Breast epithelium (tissue), 4 donors: ENCODE measurements around the gene TYK2. TPM values are rescaled to one million over a fixed set of nuclear protein-coding genes. Genes with fewer than 3 reads are reported as not detected.

Source experiments
- DNase-seq, 2 donors: peaks; one replicate each; pipeline ENCODE4 v3.0.0-alpha.2; 2019; ENCODE audit warnings: low spot score in 2 of 2
- H3K27ac ChIP-seq, 2 donors: fragments of 200-600 bp; sonication (generic) in 1 of 2; one replicate each; pipeline ENCODE4 v1.5.1; 2016 to 2019; ENCODE audit warnings: mild to moderate bottlenecking in 1 of 2
- H3K27me3 ChIP-seq, 2 donors: fragments of 200-600 bp; sonication (generic) in 1 of 2; one replicate each; pipeline versions ENCODE4 v1.5.1 to v1.6.0; 2017 to 2019; ENCODE audit warnings: control low read depth in 1 of 2, mild to moderate bottlenecking in 1 of 2
- H3K36me3 ChIP-seq: fragments of 200-600 bp; one replicate; pipeline ENCODE4 v1.5.1; 2019
- H3K4me1 ChIP-seq, 2 donors: fragments of 200-600 bp; sonication (generic); one replicate each; pipeline ENCODE4 v1.5.1; 2016 to 2019; ENCODE audit warnings: control low read depth in 1 of 2
- H3K4me3 ChIP-seq, 3 donors: fragments of 200-600 bp; sonication (generic); 1 replicate in 2 of 3; 2 replicates in 1 of 3; pipeline ENCODE4 v1.5.1; 2016 to 2019; ENCODE audit warnings: mild to moderate bottlenecking in 3 of 3, moderate library complexity in 2 of 3
- H3K9me3 ChIP-seq, 2 donors: fragments of 200-600 bp; sonication (generic) in 1 of 2; one replicate each; pipeline ENCODE4 v1.5.1; 2016 to 2019; ENCODE audit warnings: control low read depth in 1 of 2
- CTCF ChIP-seq, 3 donors: fragments of 450-650 bp; IDR thresholded peaks; one replicate each; pipeline ENCODE4 v1.5.1; 2016 to 2017; ENCODE audit warnings: antibody characterized with exemption in 3 of 3, mild to moderate bottlenecking in 3 of 3, moderate library complexity in 3 of 3
- POLR2A ChIP-seq: fragments of 450-650 bp; IDR thresholded peaks from one replicate; pipeline ENCODE4 v1.6.1; 2016; ENCODE audit warnings: antibody characterized with exemption, mild to moderate bottlenecking, moderate library complexity
- POLR2AphosphoS5 ChIP-seq, 3 donors: sonication (generic); formaldehyde crosslinking; IDR thresholded peaks; one replicate each; pipeline ENCODE4 v1.6.1; 2017; ENCODE audit warnings: antibody characterized with exemption in 3 of 3
- intact Hi-C: fragments of 100-400 bp; cut with DNase I; formaldehyde crosslinking; loops from one replicate; pipeline ENCODE4 v1.15.1; 2023; ENCODE audit warnings: low total_unique reads
- total RNA-seq, 3 donors: library from RNA; depleted of rRNA; stranded (reverse); fragments of >200 nt; gene quantifications; one replicate each; pipeline ENCODE4 v1.1.0, GENCODE V29; 2016

The TYK2 gene
- total RNA-seq, 3 donors from 2014 or later = 61.6 to 109 (median 104) TPM

GRCh38 chr19:10334588-10335351 is 45.6 kb downstream of the TYK2 start:
- H3K9me3 ChIP-seq = no peaks in the 10 kb centered on the region
- peak; percentile 92 to 98 for DNase-seq
- TF ChIP-seq POLR2AphosphoS5 (IDR thresholded peaks at IDR 0.05) = peak in 2 of 3 donors; percentile 36 to 42
- TF ChIP-seq POLR2A = no peak
- no peak for TF ChIP-seq CTCF (IDR thresholded peaks at IDR 0.05)
- H3K4me3 ChIP-seq = peak overlapping the region; percentile 70 to 89 (median 81)
- H3K4me1 ChIP-seq = peaks cover 5 to 6% of the 10 kb centered on the region in 2 donors
- intact Hi-C loops = no loop called here
- H3K27me3 ChIP-seq = no peaks in the 10 kb centered on the region
- H3K27ac ChIP-seq = peak overlapping the region; percentile 61 to 84
- no peaks in the 10 kb centered on the region for H3K36me3 ChIP-seq

DNA sequence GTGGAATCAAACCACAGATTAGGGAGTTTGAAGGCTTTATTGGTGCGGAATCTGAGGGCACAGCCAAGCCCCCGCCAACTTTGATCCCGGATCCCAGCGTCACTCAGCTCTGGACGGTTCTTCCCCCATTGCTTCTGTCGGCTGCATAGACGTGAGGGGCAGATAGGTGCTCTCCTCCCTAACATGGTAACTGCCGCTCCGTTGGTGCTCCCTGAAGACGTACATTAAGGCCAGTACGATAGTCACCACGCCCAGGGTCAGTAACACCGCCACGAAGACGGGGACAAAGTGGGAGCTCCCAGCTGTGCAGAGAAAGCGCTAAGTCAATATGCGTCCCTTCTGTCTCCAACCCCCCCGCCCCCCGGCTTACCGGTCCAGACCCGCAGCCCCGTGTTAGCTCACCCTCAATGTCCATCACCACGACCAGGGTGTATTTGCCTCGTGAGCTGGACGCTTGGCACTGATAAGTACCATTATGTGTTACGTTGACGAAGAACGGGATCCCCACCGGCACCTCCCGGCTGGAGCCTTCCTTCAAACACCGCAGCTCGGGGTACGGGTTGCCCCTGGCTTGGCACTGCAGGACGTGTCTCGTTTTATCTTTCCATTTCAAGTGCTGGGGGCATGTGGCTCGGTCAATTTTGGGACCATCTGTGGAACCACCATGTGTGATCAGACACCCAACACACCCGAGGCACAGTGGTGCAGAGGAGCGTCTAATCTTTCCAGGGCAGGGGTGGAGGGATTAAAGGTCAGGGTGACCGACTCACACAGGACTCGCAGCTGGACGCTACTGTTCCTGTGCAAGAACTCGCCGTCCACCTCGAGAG is 46.4 kb downstream of the TYK2 start:
- DNase-seq = no peak
- no peaks in the 10 kb centered on the region for H3K27me3 ChIP-seq
- TF ChIP-seq POLR2AphosphoS5 (IDR thresholded peaks at IDR 0.05) (no peak), CTCF (IDR thresholded peaks at IDR 0.05) (no peak), POLR2A (no peak)
- peaks cover 5 to 6% of the 10 kb centered on the region in 2 donors for H3K4me1 ChIP-seq
- intact Hi-C loops = no loop called here
- H3K36me3 ChIP-seq = no peaks in the 10 kb centered on the region
- no peaks in the 10 kb centered on the region for H3K9me3 ChIP-seq
- peak overlapping the region; percentile 79 to 84 for H3K27ac ChIP-seq
- H3K4me3 ChIP-seq = peak overlapping the region; percentile 70 to 89 (median 81)

GRCh38 chr19:10332965-10333757 is 47.2 kb downstream of the TYK2 start, which contains the start of gene RAVER1:
RAVER1 (minus strand) TSS chr19:10333529; CDS start chr19:10333507, 22 bp downstream.
- intact Hi-C loops = no loop called here

More at GRCh38 chr19:10332965-10333757, 47.2 kb downstream of the TYK2 start, which contains the start of gene RAVER1:
- Histone ChIP-seq H3K27me3 (no peaks in the 10 kb centered on the region), H3K4me3 (peak within 1 kb of the TSS; percentile 70 to 89 (median 81)), H3K4me1 (peaks cover 5 to 6% of the 10 kb centered on the region in 2 donors), H3K36me3 (peaks cover 2% of the 10 kb centered on the region), H3K9me3 (no peaks in the 10 kb centered on the region), H3K27ac (peak within 1 kb of the TSS; percentile 79 to 84)
- DNase-seq = peak; percentile 95 to 99
- TF ChIP-seq POLR2A (peak; percentile 14), CTCF (IDR thresholded peaks at IDR 0.05) (peak in 2 of 3 donors; percentile 7 to 10), POLR2AphosphoS5 (IDR thresholded peaks at IDR 0.05) (peak; percentile 66 to 84 (median 69))
